ENCODE results near the gene SULT1A1.
"Not testable (repeated sequence)": the region's sequence is repeated elsewhere in the genome, so short reads cannot be mapped to it uniquely, and the experiment has no call there.

SULT1A1 gene

DNA sequence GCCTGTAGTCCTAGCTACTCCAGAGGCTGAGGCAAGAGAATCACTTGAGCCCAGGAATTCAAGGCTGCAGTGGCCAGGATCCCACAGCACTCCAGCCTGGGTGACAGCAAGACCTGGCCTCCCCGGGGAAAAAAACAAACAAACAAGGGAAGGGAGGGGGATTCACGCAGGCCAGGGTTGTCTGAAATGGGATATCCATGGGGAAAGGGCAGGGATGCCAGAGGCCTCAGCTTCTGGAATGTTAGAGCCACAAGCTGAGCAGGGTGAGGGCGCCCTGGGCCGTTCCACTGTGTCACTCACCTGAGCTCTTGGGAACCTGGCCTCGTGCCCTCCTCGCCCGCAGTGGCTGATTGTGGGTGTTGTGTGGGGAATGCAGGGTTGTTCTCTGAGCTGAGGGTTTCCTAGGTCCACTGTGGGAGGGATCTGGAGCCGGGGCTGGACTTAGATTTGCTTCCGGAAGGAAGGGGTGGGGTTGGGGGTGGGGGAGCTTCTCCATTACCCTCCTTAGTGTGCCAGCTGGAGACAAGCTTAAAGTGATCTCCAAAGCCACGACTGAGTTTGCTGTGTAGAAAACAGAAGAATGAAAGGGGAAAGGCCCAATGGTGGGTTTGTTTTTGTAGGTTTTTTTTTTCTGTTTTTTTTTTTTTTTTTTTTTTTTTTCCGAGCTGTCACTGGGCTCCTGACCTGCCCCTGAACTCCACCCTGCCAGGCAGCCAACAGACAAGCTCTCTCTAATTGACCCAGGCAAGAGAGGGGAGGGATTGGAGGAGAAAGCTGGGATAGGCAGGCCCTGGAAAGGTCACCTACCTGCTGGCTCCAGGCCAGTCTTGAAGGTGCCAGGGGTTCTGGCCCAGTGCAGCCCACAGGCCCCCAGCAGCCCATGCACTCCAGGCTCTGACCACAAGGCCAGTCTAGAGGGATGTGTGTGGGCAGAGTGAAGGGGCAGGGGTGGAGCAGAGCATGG, at the start of gene SULT1A1:
SULT1A1 (minus strand) TSS at position 414 of the 964 bp plus-strand sequence. CDS start 1,189 bp downstream, outside the sequence.
- DNase-seq (ENCODE audit: low spot score) = peak; percentile 52

DNA sequence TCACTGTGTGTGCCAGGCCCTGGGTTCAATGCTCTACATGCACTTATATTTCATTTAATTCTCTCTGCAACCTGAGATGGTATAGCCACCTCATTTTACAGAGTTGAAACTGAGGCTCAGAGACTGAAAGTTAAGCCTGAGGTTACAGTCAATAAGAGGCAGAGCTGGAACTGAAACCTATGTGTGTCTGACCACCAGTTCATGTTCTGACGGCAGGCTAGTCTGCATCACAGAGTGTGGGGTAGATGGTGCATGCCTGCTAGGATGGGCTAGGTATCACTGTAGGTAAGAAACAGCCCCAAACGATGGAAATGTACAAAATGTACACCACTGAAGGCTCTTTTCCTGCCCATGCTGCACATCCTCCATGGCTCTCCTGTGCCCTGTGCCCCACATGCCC, 30.1 kb upstream of the SULT1A1 start:
- not testable (repeated sequence) for DNase-seq (ENCODE audit: low spot score)

DNA sequence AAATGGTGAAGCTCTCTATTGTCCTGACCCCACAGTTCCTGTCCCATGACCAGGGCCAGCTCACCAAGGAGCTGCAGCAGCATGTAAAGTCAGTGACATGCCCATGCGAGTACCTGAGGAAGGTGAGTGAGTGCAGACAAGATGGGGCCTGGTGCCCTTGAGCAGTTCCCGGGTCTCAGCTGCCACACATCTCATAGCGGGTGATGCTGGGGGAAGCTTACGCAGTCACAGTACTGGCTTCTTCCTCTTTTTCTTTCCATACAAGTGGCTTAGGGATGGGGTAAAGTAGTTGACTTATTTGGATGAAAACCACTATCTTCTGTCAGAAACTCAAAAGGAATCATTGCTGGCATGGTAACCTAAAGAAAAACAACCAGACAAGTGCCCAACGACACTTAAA, 28.5 kb upstream of the SULT1A1 start:
- not testable (repeated sequence) for DNase-seq (ENCODE audit: low spot score)

DNA sequence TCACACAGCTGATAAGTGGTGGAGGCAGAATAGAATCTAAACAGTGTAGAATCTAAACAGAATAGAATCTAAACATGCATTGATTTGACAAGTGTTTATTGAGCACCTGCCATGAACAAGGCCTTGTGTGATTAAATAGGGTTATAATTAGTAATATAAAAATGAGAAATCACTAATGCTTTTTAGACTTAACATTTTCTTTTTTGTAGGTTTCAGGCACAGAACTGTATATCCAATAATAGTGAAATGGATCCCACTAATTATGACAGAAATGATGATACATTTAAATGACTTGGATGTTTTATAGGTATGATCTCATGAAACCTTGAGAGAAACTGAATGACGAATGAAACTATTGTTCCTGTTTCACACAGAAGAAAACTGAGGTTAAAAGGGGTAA, 27.9 kb upstream of the SULT1A1 start, which contains the start of gene NPIPB8:
NPIPB8 (plus strand) TSS at position 301 of the 400 bp plus-strand sequence. CDS start 296 bp downstream, outside the sequence.
- DNase-seq (ENCODE audit: low spot score) = not testable (repeated sequence)

DNA sequence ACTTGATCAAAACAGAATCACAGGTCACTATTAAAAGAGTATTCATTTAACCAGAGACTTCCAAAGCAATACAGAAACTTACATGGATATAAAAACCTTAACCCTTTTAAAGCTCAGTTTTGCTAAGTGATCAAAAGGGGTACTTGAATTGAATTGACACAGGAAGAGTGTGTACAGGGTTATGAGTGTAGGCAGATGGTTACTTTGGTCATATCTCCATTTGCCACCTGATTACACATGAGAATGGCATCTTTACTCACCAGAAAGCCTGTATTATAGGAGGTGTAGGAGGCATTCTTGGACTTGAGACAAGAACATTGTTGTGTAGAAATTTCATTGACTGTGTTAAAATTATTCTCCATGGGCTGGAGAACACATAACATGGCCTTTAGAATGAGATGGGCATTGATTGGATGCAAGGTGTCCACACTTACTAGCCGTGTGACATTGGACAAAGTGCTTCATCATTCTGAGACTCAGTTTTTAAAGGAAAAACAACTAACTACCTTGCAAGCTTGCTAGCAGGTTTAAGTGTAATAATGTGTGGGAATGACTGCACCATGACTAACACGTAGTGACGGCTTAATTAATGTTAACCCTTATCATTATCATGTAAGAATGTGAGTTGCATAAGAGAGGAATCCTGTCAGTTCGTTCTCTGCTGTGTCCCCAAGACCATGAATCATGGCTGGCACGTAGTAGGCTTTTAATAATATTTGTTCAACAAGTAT, 26.4 kb upstream of the SULT1A1 start:
- DNase-seq (ENCODE audit: low spot score) = not testable (repeated sequence)

DNA sequence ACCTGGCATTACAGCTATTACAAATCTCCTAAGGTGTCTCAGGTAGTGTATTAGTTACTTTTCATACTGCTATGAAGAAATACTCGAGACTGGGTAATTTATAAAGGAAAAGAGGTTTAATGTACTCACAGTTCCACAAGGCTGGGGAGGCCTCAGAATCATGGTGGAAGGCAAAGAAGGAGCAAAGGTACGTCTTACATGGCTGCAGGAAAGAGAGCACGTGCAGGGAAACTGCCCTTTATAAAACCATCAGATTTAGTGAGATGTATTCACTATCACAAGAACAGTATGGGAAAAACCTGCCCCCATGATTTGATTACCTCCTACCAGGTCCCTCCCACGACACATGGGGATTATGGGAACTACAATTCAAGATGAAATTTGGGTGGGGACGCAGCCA, 21.1 kb upstream of the SULT1A1 start:
- DNase-seq (ENCODE audit: low spot score) = not testable (repeated sequence)

DNA sequence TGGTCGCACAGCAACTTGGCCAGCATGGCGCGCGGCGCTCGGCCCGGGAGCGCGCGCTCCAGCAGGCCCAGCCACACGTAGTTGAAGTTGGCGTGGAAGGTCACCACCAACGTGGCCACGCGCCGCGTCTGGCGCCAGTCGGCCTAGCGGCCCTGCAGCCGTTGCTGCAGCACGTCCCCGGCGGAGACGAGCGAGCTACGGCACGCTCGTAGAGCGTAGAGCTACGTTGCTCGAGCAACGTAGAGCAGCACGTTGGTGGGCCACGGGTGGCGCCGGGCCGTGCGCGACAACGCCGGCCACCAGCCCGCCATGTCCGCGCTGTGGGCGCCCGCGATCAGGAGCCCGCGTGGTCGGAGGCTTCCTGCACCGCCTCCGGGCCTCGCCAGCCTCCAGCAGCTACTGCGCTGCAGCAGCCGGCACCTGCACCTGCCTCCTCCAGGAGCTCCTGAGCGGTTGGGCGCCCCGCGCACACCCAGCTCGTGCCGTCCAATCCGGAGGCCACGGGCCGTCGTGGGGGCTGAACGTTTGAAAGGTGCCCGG, 13.4 kb upstream of the SULT1A1 start:
- peak; percentile 71 for DNase-seq (ENCODE audit: low spot score)

DNA sequence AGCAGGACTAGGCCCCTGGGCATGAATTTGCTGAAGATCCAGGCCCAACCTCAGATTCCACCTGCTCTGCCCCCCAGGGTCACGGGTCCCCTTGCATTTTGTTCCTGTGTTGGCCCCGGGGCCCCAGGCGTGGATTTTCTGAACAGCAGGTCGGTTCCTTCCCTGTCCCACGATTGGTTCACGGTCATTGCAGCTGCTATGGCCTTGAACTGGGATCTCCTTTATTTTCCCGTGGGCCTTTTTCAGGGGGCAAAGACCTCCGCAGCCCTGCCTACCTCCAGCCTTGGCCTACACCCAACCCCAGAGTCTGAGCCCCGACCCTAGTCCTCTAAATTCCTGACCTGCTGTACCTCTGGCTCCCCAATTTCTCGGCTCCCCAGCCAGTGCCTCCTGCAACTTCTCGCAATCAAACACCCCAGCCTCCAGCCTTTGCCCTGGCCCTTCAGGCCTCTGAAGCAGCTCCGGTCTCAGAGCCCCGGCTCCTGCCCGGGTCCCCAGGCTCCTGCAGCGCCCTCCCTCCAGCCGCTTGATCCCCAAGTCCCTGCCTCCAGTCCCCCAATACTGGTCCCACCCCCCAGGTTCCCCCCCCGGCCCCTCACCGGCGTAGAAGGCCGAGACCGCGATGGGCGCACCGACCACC, 12.8 kb upstream of the SULT1A1 start:
- not testable (repeated sequence) for DNase-seq (ENCODE audit: low spot score)

DNA sequence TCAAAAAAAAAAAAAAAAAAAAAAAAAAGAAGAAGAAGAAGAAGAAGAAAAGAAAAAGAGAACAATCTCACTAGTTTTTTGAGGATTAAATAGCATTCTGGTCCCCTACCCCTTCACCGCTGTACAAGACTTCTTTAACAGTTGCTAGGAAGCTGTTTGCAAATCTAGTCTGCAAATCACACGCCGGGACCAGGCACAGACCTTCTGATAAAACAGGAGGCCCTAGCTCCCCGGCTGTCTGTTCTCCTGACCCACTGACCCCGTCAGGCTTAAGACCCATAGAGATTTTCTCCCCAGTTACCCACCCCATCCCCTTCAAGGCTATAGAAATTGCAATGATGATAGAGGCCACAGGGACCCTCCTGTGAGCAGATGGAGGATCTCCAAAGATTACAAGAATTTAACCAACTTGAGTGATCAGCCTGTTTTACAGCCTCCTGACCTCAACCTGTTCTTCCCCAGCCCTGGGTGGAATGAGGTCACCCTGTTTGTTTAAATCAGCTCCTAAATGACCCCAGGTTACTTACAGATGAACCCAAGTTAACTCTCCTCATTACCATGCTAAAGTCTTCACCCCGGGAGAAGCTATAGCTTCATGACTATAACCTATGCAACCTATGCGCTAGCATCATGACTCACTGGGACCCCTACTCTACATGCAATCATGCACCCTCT, 11.8 kb upstream of the SULT1A1 start:
- DNase-seq (ENCODE audit: low spot score) = no peak

DNA sequence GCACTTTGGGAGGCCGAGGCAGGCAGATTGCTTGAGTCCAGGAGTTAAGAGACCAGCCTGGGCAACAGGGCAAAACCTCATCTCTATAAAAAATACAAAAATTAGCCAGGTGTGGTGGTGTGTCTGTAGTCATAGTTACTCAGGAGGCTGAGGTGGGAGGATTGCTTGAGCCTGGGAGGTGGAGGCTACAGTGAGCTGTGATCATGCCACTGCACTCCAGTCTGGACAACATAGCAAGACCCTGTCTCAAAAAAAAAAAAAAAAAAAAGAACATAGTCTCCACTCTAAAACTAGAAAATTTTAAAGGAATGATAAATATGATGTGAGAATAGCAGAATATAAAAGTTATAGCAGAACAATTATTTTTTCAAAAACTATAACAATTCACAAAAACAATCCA, 10.5 kb upstream of the SULT1A1 start:
- not testable (repeated sequence) for DNase-seq (ENCODE audit: low spot score)

DNA sequence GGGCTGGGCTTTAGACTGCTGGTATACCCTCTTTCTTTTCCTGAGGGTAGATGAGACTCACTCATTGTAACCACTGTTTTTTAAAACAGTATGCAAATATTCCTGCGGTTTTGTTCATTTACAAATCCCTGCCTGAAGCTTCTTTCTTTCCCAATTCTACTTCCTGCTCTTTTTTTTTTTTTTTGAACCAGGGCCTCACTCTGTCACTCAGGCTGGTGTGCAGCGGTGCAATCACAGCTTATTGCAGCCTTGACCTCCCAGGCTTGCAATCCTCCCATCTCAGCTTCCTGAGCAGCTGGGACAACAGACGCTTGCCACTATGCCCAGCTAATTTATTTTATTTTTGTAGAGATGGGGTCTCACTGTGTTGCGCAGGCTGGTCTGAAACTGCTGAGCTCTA, 8.0 kb upstream of the SULT1A1 start:
- DNase-seq (ENCODE audit: low spot score) = no peak

DNA sequence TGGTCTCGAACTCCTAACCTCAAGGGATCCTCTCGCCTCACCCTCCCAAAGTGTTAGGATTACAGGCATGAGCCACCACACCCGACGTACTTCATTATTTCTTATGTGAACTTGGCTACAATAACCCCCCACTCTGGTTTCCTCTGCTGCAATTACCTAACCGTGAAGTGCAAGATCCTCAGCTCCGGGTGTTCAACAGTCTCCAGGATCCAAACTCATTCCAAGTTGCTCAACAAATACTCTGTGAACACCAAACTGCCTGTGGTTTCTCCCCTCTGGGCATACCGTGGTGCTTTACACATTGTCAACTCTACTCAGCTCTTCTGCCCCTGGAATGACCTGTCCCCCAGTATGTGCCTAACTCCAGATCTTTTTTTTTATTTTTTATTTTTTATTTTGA, 6.8 kb upstream of the SULT1A1 start:
- DNase-seq (ENCODE audit: low spot score) = no peak

DNA sequence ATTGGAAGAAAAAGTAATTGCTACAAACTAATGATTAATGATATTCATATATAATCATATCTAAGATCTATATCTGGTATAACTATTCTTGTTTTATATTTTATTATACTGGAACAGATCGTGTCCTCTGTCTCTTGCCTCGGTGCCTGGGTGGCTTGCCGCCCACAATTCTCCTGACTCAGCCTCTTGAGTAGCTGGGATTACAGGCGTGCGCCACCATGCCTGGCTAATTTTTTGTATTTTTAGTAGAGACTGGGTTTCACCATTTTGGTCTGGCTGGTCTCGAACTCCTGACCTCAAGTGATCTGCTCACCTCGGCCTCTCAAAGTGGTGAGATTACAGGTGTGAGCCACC, 6.4 kb upstream of the SULT1A1 start:
- DNase-seq (ENCODE audit: low spot score) = not testable (repeated sequence)

DNA sequence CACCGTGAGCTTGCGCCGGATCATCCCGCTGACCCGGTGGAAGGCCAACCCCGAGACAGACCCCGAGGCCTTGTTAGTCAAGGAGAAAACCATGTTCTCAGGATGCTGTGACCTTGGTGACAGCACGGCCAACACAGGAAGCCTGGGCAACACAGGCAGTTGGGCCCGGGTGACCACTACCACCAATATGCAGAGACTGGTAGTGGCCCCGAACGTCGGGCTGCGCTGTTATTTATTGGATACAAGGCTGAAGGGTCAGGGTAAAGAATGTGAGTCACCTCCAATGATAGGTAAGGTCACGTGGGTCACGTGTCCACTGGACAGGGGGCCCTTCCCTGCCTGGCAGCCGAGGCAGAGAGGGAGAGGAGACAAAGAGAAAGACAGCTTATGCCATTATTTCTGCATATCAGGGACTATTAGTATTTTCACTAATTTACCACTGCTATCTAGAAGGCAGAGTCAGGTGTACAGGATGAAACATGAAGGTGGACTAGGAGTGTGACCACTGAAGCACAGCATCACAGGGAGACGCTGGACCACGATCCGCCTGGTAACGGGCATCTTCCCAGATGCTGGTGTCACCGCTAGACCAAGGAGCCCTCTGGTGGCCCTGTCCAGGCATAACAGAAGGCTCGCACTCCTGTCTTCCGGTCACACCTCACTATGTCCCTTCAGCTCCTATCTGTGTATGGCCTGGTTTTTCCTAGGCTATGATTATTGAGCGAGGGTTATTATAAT, 5.8 kb upstream of the SULT1A1 start:
- DNase-seq (ENCODE audit: low spot score) = not testable (repeated sequence)

DNA sequence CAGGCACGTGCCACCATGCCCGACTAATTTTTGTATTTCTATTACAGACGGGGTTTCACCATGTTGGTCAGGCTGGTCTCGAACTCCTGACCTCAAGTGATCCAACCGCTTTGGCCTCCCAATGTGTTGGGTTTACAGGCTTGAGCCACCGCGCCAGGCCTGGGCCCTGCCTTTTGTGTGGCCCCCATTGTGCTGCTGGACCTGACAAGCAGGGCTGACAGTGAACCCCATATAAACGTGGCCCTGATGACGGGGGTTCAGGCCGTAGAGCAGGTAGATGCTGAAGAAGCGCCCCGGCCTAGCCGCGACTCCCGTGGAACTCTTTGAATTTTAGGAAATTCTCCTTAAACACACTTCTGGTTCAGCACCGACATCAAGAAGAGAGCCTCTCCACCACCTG, 4.7 kb upstream of the SULT1A1 start:
- DNase-seq (ENCODE audit: low spot score) = not testable (repeated sequence)

DNA sequence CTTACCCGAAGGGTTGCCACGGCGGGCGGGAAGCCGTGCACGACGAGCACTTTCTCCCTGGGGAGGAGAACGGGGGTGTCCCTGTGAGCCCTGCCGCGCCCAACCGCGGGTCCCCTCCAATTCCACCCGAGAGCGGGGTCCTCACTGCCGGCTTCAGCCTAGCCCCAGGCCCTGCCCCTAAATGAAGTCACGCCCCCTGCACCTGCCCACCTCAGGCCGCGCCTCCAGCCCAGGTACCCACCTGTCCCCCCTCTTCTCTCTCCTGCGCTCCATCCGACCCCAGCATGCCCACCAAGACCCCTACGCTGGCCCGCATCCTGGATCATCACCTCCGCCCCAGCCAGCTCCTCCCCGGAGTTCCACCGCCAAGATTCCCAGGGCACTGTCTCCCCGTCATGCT, 4.1 kb upstream of the SULT1A1 start:
- not testable (repeated sequence) for DNase-seq (ENCODE audit: low spot score)

DNA sequence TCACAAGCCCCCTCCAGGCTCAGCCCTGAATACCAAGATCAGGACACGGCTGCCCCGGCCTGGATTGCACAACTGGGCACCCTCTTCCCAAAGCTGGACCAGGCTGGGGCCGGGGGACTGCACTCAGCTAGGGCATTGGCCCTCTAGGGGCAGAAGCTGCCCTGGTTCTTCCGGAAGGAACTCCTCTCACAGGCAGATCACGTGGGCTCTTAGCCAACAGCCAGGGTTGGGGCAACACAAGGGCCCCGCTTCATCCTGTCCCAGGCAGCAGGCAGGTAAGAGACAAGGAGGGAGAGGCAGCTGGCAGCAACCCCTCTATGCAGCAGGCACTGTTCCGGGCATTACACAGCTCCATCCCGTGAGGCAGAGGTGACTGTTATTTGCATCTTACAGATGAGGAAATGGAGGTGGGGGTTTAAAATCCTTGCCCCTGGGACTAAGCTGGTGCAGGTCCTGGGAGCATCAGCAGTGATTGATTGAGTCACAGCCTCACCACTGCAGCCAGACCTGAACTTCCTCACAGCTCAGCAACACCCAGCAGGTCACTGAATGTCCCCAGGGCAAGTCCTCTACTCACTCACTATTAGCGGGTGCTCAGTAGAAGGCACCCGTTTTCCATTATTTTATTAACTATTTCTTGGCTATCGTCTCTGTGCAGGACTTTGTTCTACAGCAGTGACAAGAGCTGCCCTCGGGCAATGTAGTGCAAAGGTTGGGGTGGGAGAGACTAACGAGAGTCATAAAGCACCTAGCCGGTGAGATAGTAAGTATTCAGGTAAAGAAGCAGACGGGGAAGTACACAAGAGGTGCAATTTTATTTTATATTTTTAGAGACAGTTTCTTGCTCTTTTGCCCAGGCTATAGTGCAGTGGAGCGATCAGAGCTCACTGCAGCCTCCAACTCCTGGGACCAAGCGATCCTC, 2.8 kb upstream of the SULT1A1 start:
- not testable (repeated sequence) for DNase-seq (ENCODE audit: low spot score)

DNA sequence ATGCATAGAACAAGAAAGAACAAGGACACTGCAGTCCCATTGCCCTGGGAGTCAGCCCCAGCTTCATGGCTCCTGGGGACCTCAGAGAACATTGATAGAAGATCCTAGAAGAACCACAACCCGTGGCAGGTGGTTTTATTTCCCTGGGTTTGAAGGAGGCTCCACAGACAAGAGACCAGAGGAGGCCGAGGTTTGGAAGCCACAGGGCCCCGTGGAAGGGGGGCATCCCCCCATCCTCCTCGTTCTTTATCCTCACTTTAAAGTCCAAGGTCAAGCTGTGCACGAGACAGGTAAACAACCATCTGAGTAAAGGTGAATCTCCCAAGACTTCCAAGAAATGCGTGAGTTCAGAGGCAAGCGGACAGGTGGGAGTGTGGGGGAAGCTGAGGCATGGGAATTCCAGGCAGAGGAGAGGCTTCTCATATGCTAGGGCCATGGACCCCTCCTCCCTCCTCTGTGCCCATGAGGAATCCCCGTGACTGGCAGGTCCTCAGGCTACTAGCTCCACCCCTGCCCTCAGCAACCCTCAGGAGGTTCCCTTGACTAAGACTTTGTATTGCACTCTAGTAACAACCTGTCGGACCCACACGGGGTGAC, 849 bp upstream of the SULT1A1 start:
- peak; percentile 43 for DNase-seq (ENCODE audit: low spot score)

All from iPS-NIHi11 (cell line).